ENCODE measurements around the gene GPR52. TPM values are rescaled to one million over a fixed set of nuclear protein-coding genes. Genes with fewer than 3 reads are reported as not detected.

The GPR52 gene
- polyA plus RNA-seq, 1 of the 3 experiments (the other 2 are of a cell fraction): 0.08 TPM

GRCh38 chr1:174414203-174414602 lies 33.6 kb upstream of the GPR52 start:
- POLR2A ChIA-PET: no interaction called here
- H3K79me2 ChIP-seq (ENCODE audit: insufficient read depth): no peaks in the 10 kb centered on the region
- no peaks in the 10 kb centered on the region for H3K4me1 ChIP-seq (ENCODE audit: control insufficient read depth in 1 of 2, insufficient read depth in 2 of 2, low read depth in 1 of 2, low read length in 1 of 2)
- H3F3A ChIP-seq (replicated peaks; ENCODE audit: insufficient read depth): no peaks in the 10 kb centered on the region
- no peak overlapping the region for H3K4me3 ChIP-seq (ENCODE audit: low read depth in 2 of 2, low read length in 1 of 2)
- H3K4me2 ChIP-seq: no peak overlapping the region; the same call in 1 of the 2 replicates
- no peaks in the 10 kb centered on the region for H3K9me2 ChIP-seq
- TF ChIP-seq TAF1 (IDR thresholded peaks at IDR 0.05; ENCODE audit: borderline replicate concordance, low read depth, low read length) (no peak), MEF2A (IDR thresholded peaks at IDR 0.05; ENCODE audit: borderline replicate concordance, low read depth) (no peak), ZBTB33 (IDR thresholded peaks at IDR 0.05; ENCODE audit: borderline replicate concordance, low read depth) (no peak), GABPA (IDR thresholded peaks at IDR 0.05; ENCODE audit: low read depth) (no peak), PBX3 (IDR thresholded peaks at IDR 0.05) (no peak), USF2 (IDR thresholded peaks at IDR 0.05; ENCODE audit: borderline replicate concordance, low read depth, low read length) (no peak), FOXJ3 (CRISPR knock-in tag; IDR thresholded peaks at IDR 0.05) (no peak), TCF12 (IDR thresholded peaks at IDR 0.05) (no peak), USF1 (IDR thresholded peaks at IDR 0.05; ENCODE audit: borderline replicate concordance, low read depth) (no peak), MXI1 (IDR thresholded peaks at IDR 0.05; ENCODE audit: low read depth, low read length) (no peak), RCOR1 (IDR thresholded peaks at IDR 0.05; ENCODE audit: low read length) (no peak), REST (IDR thresholded peaks at IDR 0.05; ENCODE audit: low read depth, low read length) (no peak), NFIC (IDR thresholded peaks at IDR 0.05; ENCODE audit: borderline replicate concordance) (no peak), TEAD4 (IDR thresholded peaks at IDR 0.05; ENCODE audit: borderline replicate concordance, insufficient read depth) (no peak), EP300 (IDR thresholded peaks at IDR 0.05; ENCODE audit: borderline replicate concordance in 1 of 2, low read depth in 1 of 2, low read length in 1 of 2) (no peak), IRF3 (IDR thresholded peaks at IDR 0.05; ENCODE audit: low read depth, low read length) (no peak), RAD21 (IDR thresholded peaks at IDR 0.05; ENCODE audit: low read length) (no peak), SMC3 (IDR thresholded peaks at IDR 0.05; ENCODE audit: low read depth, low read length) (no peak)
- H3K9ac ChIP-seq: no peak overlapping the region
- no peaks in the 10 kb centered on the region for H3K9me3 ChIP-seq
- 84% methylated on average over 1 of the region's 1 CpG for WGBS (ENCODE audit: low lambda C conversion rate)
- DNase-seq: no peak
- no peaks in the 10 kb centered on the region for H4K20me1 ChIP-seq (ENCODE audit: insufficient read depth)
- CTCF ChIA-PET: no interaction called here
- H3K27me3 ChIP-seq (ENCODE audit: insufficient read depth): no peaks in the 10 kb centered on the region
- no peak overlapping the region for H3K27ac ChIP-seq (ENCODE audit: low read depth in 2 of 2, low read length in 1 of 2)
- H3K36me3 ChIP-seq (replicated peaks in 1 of 2; ENCODE audit: control insufficient read depth in 1 of 2, insufficient read depth in 2 of 2, low read length in 1 of 2): no peaks in the 10 kb centered on the region
- no peak overlapping the region for H2AFZ ChIP-seq (ENCODE audit: low read depth)

All from SK-N-SH (cell line).